H9 (cell line): Measurements from ENCODE around the gene MRPS11. TPM values are rescaled to one million over a fixed set of nuclear protein-coding genes. Genes with fewer than 3 reads are reported as not detected.

Experiments used
- DNase-seq: peaks from one replicate; pipeline ENCODE4 v3.0.0-alpha.2; 2017
- H2AFZ ChIP-seq: one replicate; pipeline ENCODE4 v1.6.1; 2013; ENCODE audit warnings: mild to moderate bottlenecking, low read length, control low read depth, moderate library complexity
- H2AK5ac ChIP-seq: 2 replicates; pipeline ENCODE4 v1.6.1; 2013; ENCODE audit warnings: low read length, control low read depth, mixed read lengths; ENCODE audit not compliant: insufficient read length
- H2BK120ac ChIP-seq: one replicate; pipeline ENCODE4 v1.6.1; 2013; ENCODE audit warnings: low read depth, mild to moderate bottlenecking, low read length, control low read depth, inconsistent platforms; ENCODE audit not compliant: poor library complexity, severe bottlenecking
- H2BK12ac ChIP-seq: 2 replicates; pipeline ENCODE4 v1.6.1; 2013; ENCODE audit warnings: low read length, control low read depth, mixed read lengths, low read depth; ENCODE audit not compliant: insufficient read length
- H2BK15ac ChIP-seq: 2 replicates; pipeline ENCODE4 v1.6.1; 2013; ENCODE audit warnings: low read depth, low read length, control low read depth
- H2BK20ac ChIP-seq: one replicate; pipeline ENCODE4 v1.6.1; 2013; ENCODE audit warnings: low read depth, mild to moderate bottlenecking, low read length, control low read depth, inconsistent platforms; ENCODE audit not compliant: poor library complexity, severe bottlenecking
- H2BK5ac ChIP-seq: 2 replicates; pipeline ENCODE4 v1.6.1; 2013; ENCODE audit warnings: low read length, control low read depth, mixed read lengths; ENCODE audit not compliant: insufficient read length
- H3K14ac ChIP-seq: 2 replicates; pipeline ENCODE4 v1.6.1; 2013; ENCODE audit warnings: low read length, control low read depth; ENCODE audit not compliant: insufficient read depth
- H3K18ac ChIP-seq: 2 replicates; pipeline ENCODE4 v1.6.1; 2013; ENCODE audit warnings: low read depth, mild to moderate bottlenecking, mixed read lengths, low read length, control low read depth; ENCODE audit not compliant: insufficient read length
- H3K23ac ChIP-seq: 2 replicates; pipeline ENCODE4 v1.6.1; 2013; ENCODE audit warnings: low read length, control low read depth, mixed read lengths, low read depth; ENCODE audit not compliant: insufficient read length
- H3K23me2 ChIP-seq: 2 replicates; pipeline ENCODE4 v1.6.1; 2013; ENCODE audit warnings: low read depth, mild to moderate bottlenecking, mixed read lengths, low read length, control low read depth; ENCODE audit not compliant: insufficient read length, poor library complexity, severe bottlenecking
- H3K27ac ChIP-seq: 2 replicates; pipeline ENCODE4 v1.5.1; 2013; ENCODE audit warnings: low read length, control low read depth, mixed read lengths, low read depth; ENCODE audit not compliant: insufficient read length
- H3K27me3 ChIP-seq: 2 replicates; pipeline ENCODE4 v1.6.1; 2013; ENCODE audit warnings: low read length, control low read depth, inconsistent platforms; ENCODE audit not compliant: insufficient read depth
- H3K4ac ChIP-seq: 2 replicates; pipeline ENCODE4 v1.6.1; 2013; ENCODE audit warnings: low read depth, mild to moderate bottlenecking, control low read depth, inconsistent platforms, low read length, moderate library complexity
- H3K4me1 ChIP-seq: 2 replicates; pipeline ENCODE4 v1.6.1; 2013; ENCODE audit warnings: low read length, control low read depth, inconsistent platforms; ENCODE audit not compliant: insufficient read depth
- H3K4me2 ChIP-seq: 2 replicates; pipeline ENCODE4 v1.6.1; 2013; ENCODE audit warnings: low read length, control low read depth, mixed read lengths; ENCODE audit not compliant: insufficient read length, insufficient read depth
- H3K56ac ChIP-seq: 2 replicates; pipeline ENCODE4 v1.6.1; 2013; ENCODE audit warnings: low read depth, mild to moderate bottlenecking, mixed read lengths, low read length, control low read depth; ENCODE audit not compliant: insufficient read length
- H3K79me1 ChIP-seq: 2 replicates; pipeline ENCODE4 v1.6.1; 2013; ENCODE audit warnings: low read depth, mild to moderate bottlenecking, moderate library complexity, low read length, control low read depth, inconsistent platforms; ENCODE audit not compliant: insufficient read depth, poor library complexity, severe bottlenecking
- H3K79me2 ChIP-seq: 2 replicates; pipeline ENCODE4 v1.6.1; 2013; ENCODE audit warnings: low read length, control low read depth, inconsistent platforms; ENCODE audit not compliant: insufficient read depth
- H3K9ac ChIP-seq: 2 replicates; pipeline ENCODE4 v1.6.1; 2013; ENCODE audit warnings: low read length, control low read depth, mixed read lengths; ENCODE audit not compliant: insufficient read length; ENCODE audit errors: extremely low read depth
- H3K9me3 ChIP-seq: one replicate; pipeline ENCODE4 v1.6.1; 2013; ENCODE audit warnings: low read depth, low read length, inconsistent platforms; ENCODE audit not compliant: control insufficient read depth
- H3T11ph ChIP-seq: one replicate; pipeline ENCODE4 v1.6.1; 2013; ENCODE audit warnings: mild to moderate bottlenecking, low read length, control low read depth, inconsistent platforms
- H4K20me1 ChIP-seq: one replicate; pipeline ENCODE4 v1.6.1; 2013; ENCODE audit not compliant: control insufficient read depth, insufficient read length, insufficient read depth
- H4K5ac ChIP-seq: 2 replicates; pipeline ENCODE4 v1.6.1; 2013; ENCODE audit warnings: low read depth, mild to moderate bottlenecking, mixed read lengths, low read length, control low read depth; ENCODE audit not compliant: insufficient read length
- H4K8ac ChIP-seq: replicated peaks from 2 replicates; pipeline ENCODE4 v1.6.1; 2013; ENCODE audit warnings: low read length, control low read depth, mixed read lengths, low read depth; ENCODE audit not compliant: insufficient read length
- H4K91ac ChIP-seq: 2 replicates; pipeline ENCODE4 v1.6.1; 2013; ENCODE audit warnings: low read depth, mild to moderate bottlenecking, moderate library complexity, mixed read lengths, low read length, control low read depth; ENCODE audit not compliant: insufficient read length
- H3K27ac Mint-ChIP-seq, 3 experiments: 2 replicates in 2 of 3; 3 replicates in 1 of 3; pipeline ENCODE4 v1.8.0; 2020 to 2021; ENCODE audit warnings: mixed read lengths in 3 of 3, mild to moderate bottlenecking in 1 of 3, moderate library complexity in 1 of 3
- H3K27me3 Mint-ChIP-seq: 2 replicates; pipeline ENCODE4 v1.8.0; 2021; ENCODE audit warnings: low read depth, mild to moderate bottlenecking, moderate library complexity, mixed read lengths
- H3K36me3 Mint-ChIP-seq, 3 experiments: 2 replicates in 2 of 3; 3 replicates in 1 of 3; pipeline ENCODE4 v1.8.0; 2020 to 2021; ENCODE audit warnings: low read depth in 3 of 3, mixed read lengths in 3 of 3; ENCODE audit not compliant: insufficient read depth in 1 of 3
- H3K4me1 Mint-ChIP-seq, 2 experiments: 2 replicates each; pipeline ENCODE4 v1.8.0; 2020; ENCODE audit warnings: mixed read lengths in 2 of 2
- H3K4me3 Mint-ChIP-seq, 2 experiments: 2 replicates in 1 of 2; 3 replicates in 1 of 2; pipeline ENCODE4 v1.8.0; 2020 to 2021; ENCODE audit warnings: mild to moderate bottlenecking in 2 of 2, mixed read lengths in 2 of 2, moderate library complexity in 1 of 2
- H3K9me3 Mint-ChIP-seq, 2 experiments: 2 replicates in 1 of 2; 3 replicates in 1 of 2; pipeline ENCODE4 v1.8.0; 2020; ENCODE audit warnings: mild to moderate bottlenecking in 2 of 2, mixed read lengths in 2 of 2, moderate library complexity in 1 of 2
- WGBS: extraction: QIAGEN DNeasy Blood & Tissue Kit; methylation state at CpG from one replicate; pipeline ENCODE4 v1.1.7; 2013; ENCODE audit warnings: missing lambda C conversion rate, low lambda C conversion rate, mixed read lengths; ENCODE audit not compliant: insufficient read length; ENCODE audit errors: extremely low coverage; 5-methylcytosine and 5-hydroxymethylcytosine counted together
- total RNA-seq: library from RNA; stranded (reverse); gene quantifications from 2 replicates; pipeline ENCODE4 v1.2.1, GENCODE V29; 2021
- TF ChIP-seq, protein P1 (sequence below): fragments of 200-600 bp; sonication (generic); conservative IDR thresholded peaks from 3 replicates; pipeline ENCODE4 v1.8.0; 2021; ENCODE audit warnings: antibody characterized with exemption, mild to moderate bottlenecking

The MRPS11 gene
- total RNA-seq, 1 experiment from 2014 or later = 54.5 TPM

DNA sequence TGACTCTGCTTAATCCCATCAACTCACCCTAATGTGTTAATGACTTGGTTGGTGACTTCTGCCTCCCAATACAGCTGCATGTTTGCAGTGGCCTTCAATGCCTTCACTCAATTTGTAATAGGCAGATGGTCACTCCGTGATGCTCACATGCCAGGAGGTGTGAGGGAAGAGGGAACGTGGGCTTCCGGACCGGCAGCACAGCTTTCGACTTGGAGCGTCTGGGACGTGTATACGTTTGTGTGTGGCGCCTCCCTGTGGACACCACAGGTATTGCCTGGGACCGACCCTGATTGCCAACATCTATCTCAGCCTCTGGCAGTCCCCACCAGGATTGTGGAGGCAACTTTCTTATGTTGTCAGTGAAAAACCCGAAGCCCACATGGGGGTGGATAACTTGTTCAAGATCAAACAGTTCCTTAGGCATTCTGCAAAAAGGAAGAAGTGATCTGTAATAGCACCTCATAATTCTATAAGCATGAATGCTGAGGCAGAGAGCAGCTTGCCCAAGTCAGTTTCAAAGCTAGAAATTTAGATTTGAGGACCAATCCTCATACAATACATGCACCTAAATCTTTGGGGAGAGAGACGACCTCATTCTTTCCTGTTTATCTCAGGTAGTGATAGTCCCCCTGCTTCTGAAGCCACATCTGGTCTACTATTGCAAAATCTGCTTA is 17.2 kb upstream of the MRPS11 start:
- no peak overlapping the region for H2AFZ ChIP-seq
- peaks cover 46% of the 10 kb centered on the region for H3K27me3 Mint-ChIP-seq

More for the DNA sequence above, 17.2 kb upstream of the MRPS11 start:
- Histone ChIP-seq H3K4ac (no peak overlapping the region), H3K4me2 (no peak overlapping the region), H3K18ac (no peak overlapping the region), H3K14ac (no peak overlapping the region), H2AK5ac (no peak overlapping the region), H4K5ac (no peak overlapping the region), H4K91ac (no peak overlapping the region), H4K20me1 (no peaks in the 10 kb centered on the region), H3K56ac (no peak overlapping the region), H4K8ac (no peak overlapping the region), H2BK12ac (no peak overlapping the region), H3T11ph (no peak overlapping the region), H3K9ac (no peak overlapping the region), H3K23ac (no peak overlapping the region), H2BK20ac (no peak overlapping the region), H3K27me3 (no peaks in the 10 kb centered on the region; the same call in 1 of the 2 replicates), H3K4me1 (no peaks in the 10 kb centered on the region), H2BK5ac (no peak overlapping the region), H2BK15ac (no peak overlapping the region), H3K9me3 (no peaks in the 10 kb centered on the region), H3K79me1 (no peaks in the 10 kb centered on the region), H3K27ac (no peak overlapping the region), H3K23me2 (no peaks in the 10 kb centered on the region), H3K79me2 (no peaks in the 10 kb centered on the region), H2BK120ac (no peak overlapping the region)
- WGBS = no CpG with 5 or more reads among the region's 12 CpGs
- H3K4me3 Mint-ChIP-seq = no peak overlapping the region; a peak in 1 of 5 replicates
- H3K9me3 Mint-ChIP-seq = no peaks in the 10 kb centered on the region; a peak in 1 of 5 replicates
- TF ChIP-seq, protein P1, sequence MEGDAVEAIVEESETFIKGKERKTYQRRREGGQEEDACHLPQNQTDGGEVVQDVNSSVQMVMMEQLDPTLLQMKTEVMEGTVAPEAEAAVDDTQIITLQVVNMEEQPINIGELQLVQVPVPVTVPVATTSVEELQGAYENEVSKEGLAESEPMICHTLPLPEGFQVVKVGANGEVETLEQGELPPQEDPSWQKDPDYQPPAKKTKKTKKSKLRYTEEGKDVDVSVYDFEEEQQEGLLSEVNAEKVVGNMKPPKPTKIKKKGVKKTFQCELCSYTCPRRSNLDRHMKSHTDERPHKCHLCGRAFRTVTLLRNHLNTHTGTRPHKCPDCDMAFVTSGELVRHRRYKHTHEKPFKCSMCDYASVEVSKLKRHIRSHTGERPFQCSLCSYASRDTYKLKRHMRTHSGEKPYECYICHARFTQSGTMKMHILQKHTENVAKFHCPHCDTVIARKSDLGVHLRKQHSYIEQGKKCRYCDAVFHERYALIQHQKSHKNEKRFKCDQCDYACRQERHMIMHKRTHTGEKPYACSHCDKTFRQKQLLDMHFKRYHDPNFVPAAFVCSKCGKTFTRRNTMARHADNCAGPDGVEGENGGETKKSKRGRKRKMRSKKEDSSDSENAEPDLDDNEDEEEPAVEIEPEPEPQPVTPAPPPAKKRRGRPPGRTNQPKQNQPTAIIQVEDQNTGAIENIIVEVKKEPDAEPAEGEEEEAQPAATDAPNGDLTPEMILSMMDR = peak; percentile 97
- peaks cover 6 to 12% of the 10 kb centered on the region in 2 experiments; a peak in 3 of 4 replicates for H3K4me1 Mint-ChIP-seq
- DNase-seq = peak; percentile 87
- no peak overlapping the region for H3K27ac Mint-ChIP-seq
- no peaks in the 10 kb centered on the region for H3K36me3 Mint-ChIP-seq
